ENCODE data around the gene HERC5. TPM values are rescaled to one million over a fixed set of nuclear protein-coding genes. Genes with fewer than 3 reads are reported as not detected.

The HERC5 gene
- total RNA-seq, 1 experiment from 2014 or later: 17.2 TPM

DNA sequence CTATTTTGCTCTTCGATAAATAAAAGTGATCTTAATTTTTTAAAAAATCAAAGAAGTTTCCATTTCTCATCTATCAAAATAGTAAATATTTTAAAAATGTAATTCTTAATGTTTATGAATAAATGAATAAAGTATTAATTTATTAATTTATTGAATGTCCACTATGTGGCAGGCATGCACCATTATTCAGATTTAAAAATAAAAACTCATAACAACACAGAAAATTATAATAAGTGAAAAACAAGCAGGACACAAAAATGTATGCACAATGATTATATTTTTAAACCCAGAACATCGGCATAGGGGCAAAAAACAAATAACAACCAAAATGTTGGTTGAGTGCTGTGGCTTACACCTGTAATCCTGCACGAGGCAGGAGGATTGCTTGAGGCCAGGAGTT lies 71.9 kb downstream of the HERC5 start:
- Histone ChIP-seq H3K23me2 (ENCODE audit: insufficient read length, low read depth, low read length, poor library complexity, severe bottlenecking) (no peaks in the 10 kb centered on the region), H3K9ac (ENCODE audit: extremely low read depth, insufficient read length, low read length) (no peak overlapping the region), H2BK15ac (ENCODE audit: low read depth, low read length) (no peak overlapping the region), H4K5ac (ENCODE audit: insufficient read length, low read depth, low read length) (no peak overlapping the region), H2BK5ac (ENCODE audit: insufficient read length, low read length) (no peak overlapping the region), H3K9me3 (ENCODE audit: control insufficient read depth, low read depth, low read length) (no peaks in the 10 kb centered on the region), H4K8ac (replicated peaks; ENCODE audit: insufficient read length, low read depth, low read length) (no peak overlapping the region), H3K4me1 (ENCODE audit: insufficient read depth, low read length) (no peaks in the 10 kb centered on the region; the same call in 1 of the 2 replicates), H3K27me3 (ENCODE audit: insufficient read depth, low read length) (no peaks in the 10 kb centered on the region), H3K27ac (ENCODE audit: insufficient read length, low read depth, low read length) (no peak overlapping the region), H3K79me1 (ENCODE audit: insufficient read depth, low read depth, low read length, poor library complexity, severe bottlenecking) (no peaks in the 10 kb centered on the region), H3K4me2 (ENCODE audit: insufficient read depth, insufficient read length, low read length) (no peak overlapping the region), H3K79me2 (ENCODE audit: insufficient read depth, low read length) (peaks cover 22% of the 10 kb centered on the region; the same call in 1 of the 2 replicates), H3K56ac (ENCODE audit: insufficient read length, low read depth, low read length) (no peak overlapping the region), H4K91ac (ENCODE audit: insufficient read length, low read depth, low read length) (no peak overlapping the region), H4K20me1 (ENCODE audit: control insufficient read depth, insufficient read depth, insufficient read length) (no peaks in the 10 kb centered on the region), H3K18ac (ENCODE audit: insufficient read length, low read depth, low read length) (no peak overlapping the region), H3T11ph (ENCODE audit: low read length) (no peak overlapping the region), H3K23ac (ENCODE audit: insufficient read length, low read depth, low read length) (no peak overlapping the region), H2AK5ac (ENCODE audit: insufficient read length, low read length) (no peak overlapping the region), H3K14ac (ENCODE audit: insufficient read depth, low read length) (no peak overlapping the region), H2AFZ (ENCODE audit: low read length) (no peak overlapping the region), H2BK120ac (ENCODE audit: low read depth, low read length, poor library complexity, severe bottlenecking) (no peak overlapping the region), H3K4ac (ENCODE audit: low read depth, low read length) (no peak overlapping the region), H2BK20ac (ENCODE audit: low read depth, low read length, poor library complexity, severe bottlenecking) (peak overlapping the region; percentile 60), H2BK12ac (ENCODE audit: insufficient read length, low read depth, low read length) (no peak overlapping the region)
- TF ChIP-seq, protein P1, sequence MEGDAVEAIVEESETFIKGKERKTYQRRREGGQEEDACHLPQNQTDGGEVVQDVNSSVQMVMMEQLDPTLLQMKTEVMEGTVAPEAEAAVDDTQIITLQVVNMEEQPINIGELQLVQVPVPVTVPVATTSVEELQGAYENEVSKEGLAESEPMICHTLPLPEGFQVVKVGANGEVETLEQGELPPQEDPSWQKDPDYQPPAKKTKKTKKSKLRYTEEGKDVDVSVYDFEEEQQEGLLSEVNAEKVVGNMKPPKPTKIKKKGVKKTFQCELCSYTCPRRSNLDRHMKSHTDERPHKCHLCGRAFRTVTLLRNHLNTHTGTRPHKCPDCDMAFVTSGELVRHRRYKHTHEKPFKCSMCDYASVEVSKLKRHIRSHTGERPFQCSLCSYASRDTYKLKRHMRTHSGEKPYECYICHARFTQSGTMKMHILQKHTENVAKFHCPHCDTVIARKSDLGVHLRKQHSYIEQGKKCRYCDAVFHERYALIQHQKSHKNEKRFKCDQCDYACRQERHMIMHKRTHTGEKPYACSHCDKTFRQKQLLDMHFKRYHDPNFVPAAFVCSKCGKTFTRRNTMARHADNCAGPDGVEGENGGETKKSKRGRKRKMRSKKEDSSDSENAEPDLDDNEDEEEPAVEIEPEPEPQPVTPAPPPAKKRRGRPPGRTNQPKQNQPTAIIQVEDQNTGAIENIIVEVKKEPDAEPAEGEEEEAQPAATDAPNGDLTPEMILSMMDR (conservative IDR thresholded peaks at IDR 0.05): no peak
- Mint-ChIP-seq H3K9me3 (no peaks in the 10 kb centered on the region), H3K4me3 (no peak overlapping the region), H3K4me1 (peaks cover 22 to 28% of the 10 kb centered on the region in 2 experiments), H3K27ac (no peak overlapping the region), H3K27me3 (ENCODE audit: low read depth) (no peaks in the 10 kb centered on the region), H3K36me3 (ENCODE audit: insufficient read depth in 1 of 3, low read depth in 3 of 3) (no peaks in the 10 kb centered on the region)
- DNase-seq: no peak
- WGBS (ENCODE audit: extremely low coverage, insufficient read length, low lambda C conversion rate): no CpG with 5 or more reads among the region's 3 CpGs
